ENCODE results near the gene MEGF11. TPM values are rescaled to one million over a fixed set of nuclear protein-coding genes. Genes with fewer than 3 reads are reported as not detected.

Gene MEGF11
- total and polyA plus RNA-seq, 8 donors: 2.6 to 17.4 (median 9.9) TPM; not detected in 1

DNA sequence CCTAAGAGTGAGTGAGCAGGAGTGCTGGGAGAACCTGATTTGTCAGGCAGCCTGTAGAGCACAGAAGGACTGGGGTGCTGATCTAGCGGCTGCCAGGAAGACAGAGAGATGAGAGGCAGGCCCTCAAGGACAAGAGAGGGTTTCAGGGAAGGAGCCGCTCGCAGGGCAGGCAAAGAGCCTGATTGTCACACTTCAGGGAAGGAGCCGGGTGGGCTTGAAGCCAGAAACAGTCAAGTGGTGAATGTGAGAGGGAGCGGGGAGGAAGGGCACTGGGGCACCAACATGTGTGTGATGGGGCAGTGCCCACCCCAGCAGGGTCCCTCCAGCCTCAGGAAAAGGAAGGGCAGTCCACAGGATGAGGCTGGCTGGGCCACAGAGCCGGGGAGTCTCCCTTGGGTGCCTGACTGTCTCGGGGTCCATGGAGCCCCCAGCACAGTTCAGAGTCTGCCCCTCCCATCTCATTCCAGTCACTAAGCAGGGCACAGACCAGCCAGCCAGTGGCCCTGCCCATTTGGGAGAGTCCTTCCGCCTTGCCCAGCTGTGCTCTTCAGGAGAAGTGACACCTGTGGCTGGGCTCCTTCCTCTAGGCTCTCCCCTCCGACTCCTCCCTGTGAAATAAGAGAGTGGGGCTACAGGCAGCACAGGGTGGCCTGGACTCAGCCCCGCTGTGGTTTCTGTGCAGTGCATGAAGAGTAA, 235.6 kb downstream of the MEGF11 start:
- no peaks in the 10 kb centered on the region for H3K36me3 ChIP-seq
- no peaks in the 10 kb centered on the region for H3K4me1 ChIP-seq
- H3K27me3 ChIP-seq: no peaks in the 10 kb centered on the region
- DNase-seq (no peak), ATAC-seq (no peak)
- no peaks in the 10 kb centered on the region for H3K9me3 ChIP-seq
- intact Hi-C loops (cut with DNase I): no loop called here
- no peak overlapping the region for H3K27ac ChIP-seq
- no peak overlapping the region for H3K4me3 ChIP-seq
- TF ChIP-seq, protein P1, sequence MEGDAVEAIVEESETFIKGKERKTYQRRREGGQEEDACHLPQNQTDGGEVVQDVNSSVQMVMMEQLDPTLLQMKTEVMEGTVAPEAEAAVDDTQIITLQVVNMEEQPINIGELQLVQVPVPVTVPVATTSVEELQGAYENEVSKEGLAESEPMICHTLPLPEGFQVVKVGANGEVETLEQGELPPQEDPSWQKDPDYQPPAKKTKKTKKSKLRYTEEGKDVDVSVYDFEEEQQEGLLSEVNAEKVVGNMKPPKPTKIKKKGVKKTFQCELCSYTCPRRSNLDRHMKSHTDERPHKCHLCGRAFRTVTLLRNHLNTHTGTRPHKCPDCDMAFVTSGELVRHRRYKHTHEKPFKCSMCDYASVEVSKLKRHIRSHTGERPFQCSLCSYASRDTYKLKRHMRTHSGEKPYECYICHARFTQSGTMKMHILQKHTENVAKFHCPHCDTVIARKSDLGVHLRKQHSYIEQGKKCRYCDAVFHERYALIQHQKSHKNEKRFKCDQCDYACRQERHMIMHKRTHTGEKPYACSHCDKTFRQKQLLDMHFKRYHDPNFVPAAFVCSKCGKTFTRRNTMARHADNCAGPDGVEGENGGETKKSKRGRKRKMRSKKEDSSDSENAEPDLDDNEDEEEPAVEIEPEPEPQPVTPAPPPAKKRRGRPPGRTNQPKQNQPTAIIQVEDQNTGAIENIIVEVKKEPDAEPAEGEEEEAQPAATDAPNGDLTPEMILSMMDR (IDR thresholded peaks at IDR 0.05): no peak

DNA sequence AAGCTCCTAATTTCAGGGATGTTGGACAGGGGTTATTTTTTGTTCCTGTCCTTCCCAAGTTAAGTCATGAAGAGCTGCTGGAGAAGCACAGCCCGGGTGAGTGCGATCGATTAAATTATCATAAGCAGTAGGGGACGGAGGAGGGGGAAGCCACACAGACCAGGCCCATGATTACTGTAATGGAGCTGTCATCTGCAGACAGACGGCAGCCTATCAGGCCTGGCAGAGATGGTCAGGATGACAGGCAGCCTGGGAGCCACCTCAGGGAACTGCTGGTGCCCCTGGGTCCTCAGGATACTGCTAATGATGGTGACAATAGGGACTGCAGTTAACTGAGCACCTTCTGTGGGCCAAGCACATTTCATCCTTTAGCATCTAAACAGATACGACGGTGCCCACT, 236.6 kb downstream of the MEGF11 start:
- Histone ChIP-seq H3K27me3 (no peaks in the 10 kb centered on the region), H3K4me3 (no peak overlapping the region), H3K36me3 (no peaks in the 10 kb centered on the region), H3K9me3 (no peaks in the 10 kb centered on the region), H3K27ac (no peak overlapping the region), H3K4me1 (no peaks in the 10 kb centered on the region)
- ATAC-seq (no peak), DNase-seq (no peak)
- TF ChIP-seq, protein P1 (IDR thresholded peaks at IDR 0.05): no peak
- intact Hi-C loops (cut with DNase I): no loop called here

DNA sequence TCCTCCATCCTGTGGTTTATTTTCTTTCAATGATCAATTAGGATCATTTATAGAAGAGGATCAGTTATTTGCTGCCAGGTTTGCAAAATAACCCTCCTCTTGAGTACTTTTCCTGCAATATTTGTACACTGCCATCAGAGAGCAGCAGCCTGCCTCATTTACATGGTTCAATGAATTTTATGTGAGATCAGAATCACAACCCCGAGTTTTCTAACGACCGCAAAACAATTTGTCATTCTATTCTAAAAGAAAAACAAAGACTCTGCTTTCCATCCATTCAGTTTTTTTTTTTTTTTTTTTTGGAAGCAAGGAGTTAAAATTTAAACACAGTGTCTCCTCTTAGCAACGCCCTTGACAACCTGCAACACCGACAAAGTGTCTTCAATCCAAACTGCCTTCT, 237.4 kb downstream of the MEGF11 start:
- Histone ChIP-seq H3K4me3 (no peak overlapping the region), H3K27ac (no peak overlapping the region), H3K4me1 (no peaks in the 10 kb centered on the region), H3K27me3 (no peaks in the 10 kb centered on the region), H3K9me3 (no peaks in the 10 kb centered on the region), H3K36me3 (no peaks in the 10 kb centered on the region)
- TF ChIP-seq, protein P1 (IDR thresholded peaks at IDR 0.05): no peak
- DNase-seq (no peak), ATAC-seq (no peak)
- intact Hi-C loops (cut with DNase I): no loop called here

DNA sequence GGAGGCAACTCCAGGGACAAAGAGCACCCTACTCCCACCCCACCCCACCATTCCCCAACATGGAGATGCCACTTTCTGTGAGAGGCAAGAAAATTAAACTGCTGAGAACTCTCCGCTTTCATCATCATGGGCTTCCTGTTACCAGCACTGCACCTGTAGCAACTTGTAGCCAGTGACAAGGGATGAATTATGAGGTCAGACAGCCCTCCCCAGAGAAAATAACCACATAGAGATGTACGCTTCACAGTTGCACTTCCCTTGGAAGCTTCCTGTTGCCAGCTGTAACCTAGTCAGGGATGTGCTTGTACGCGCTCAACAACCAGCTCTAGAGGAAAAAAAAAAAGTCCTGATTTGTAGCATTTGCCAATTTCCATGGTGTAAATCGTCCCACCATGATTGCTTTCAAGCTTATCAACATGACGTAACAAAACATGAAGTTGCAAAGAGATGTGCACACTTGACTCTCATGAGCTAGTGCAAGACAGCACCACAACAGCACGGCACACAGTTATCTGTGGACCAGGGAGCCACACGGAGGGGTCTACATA, 238.8 kb downstream of the MEGF11 start:
- no peaks in the 10 kb centered on the region for H3K4me1 ChIP-seq
- intact Hi-C loops (cut with DNase I): no loop called here
- TF ChIP-seq, protein P1 (IDR thresholded peaks at IDR 0.05): no peak
- DNase-seq (no peak), ATAC-seq (no peak)
- no peaks in the 10 kb centered on the region for H3K9me3 ChIP-seq
- no peak overlapping the region for H3K27ac ChIP-seq
- no peaks in the 10 kb centered on the region for H3K36me3 ChIP-seq
- no peaks in the 10 kb centered on the region for H3K27me3 ChIP-seq
- H3K4me3 ChIP-seq: no peak overlapping the region

DNA sequence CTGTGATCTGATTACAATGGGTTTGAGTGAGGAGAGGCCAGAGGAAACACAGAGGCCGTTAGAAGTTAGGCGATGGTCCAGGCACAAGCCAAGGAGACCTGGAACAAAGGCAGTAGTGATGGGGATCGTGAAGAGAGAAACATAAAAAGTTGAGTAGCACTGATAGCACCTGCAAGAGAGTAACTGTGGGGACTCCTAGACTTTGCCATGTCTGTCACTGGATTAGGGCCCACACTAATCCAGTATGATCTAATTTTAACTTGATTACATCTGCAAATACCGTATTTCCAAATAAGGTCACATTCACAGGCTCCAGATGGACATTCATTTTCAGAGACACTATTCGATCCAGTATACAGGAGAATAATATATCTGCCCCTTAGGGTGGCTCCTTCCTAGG, 239.5 kb downstream of the MEGF11 start:
- no peaks in the 10 kb centered on the region for H3K4me1 ChIP-seq
- intact Hi-C loops (cut with DNase I): no loop called here
- H3K27ac ChIP-seq: no peak overlapping the region
- H3K4me3 ChIP-seq: no peak overlapping the region
- H3K36me3 ChIP-seq: no peaks in the 10 kb centered on the region
- TF ChIP-seq, protein P1 (IDR thresholded peaks at IDR 0.05): no peak
- no peaks in the 10 kb centered on the region for H3K27me3 ChIP-seq
- no peaks in the 10 kb centered on the region for H3K9me3 ChIP-seq
- DNase-seq: no peak
- no peak for ATAC-seq

Measured in left lung (tissue), 10 donors.